H9 (cell line): Measurements from ENCODE around the gene SPTLC1. TPM values are rescaled to one million over a fixed set of nuclear protein-coding genes. Genes with fewer than 3 reads are reported as not detected.

ENCODE experiments used
- DNase-seq: peaks from one replicate; pipeline ENCODE4 v3.0.0-alpha.2; 2017
- H2AFZ ChIP-seq: one replicate; pipeline ENCODE4 v1.6.1; 2013; ENCODE audit warnings: mild to moderate bottlenecking, low read length, control low read depth, moderate library complexity
- H2AK5ac ChIP-seq: 2 replicates; pipeline ENCODE4 v1.6.1; 2013; ENCODE audit warnings: low read length, control low read depth, mixed read lengths; ENCODE audit not compliant: insufficient read length
- H2BK120ac ChIP-seq: one replicate; pipeline ENCODE4 v1.6.1; 2013; ENCODE audit warnings: low read depth, mild to moderate bottlenecking, low read length, control low read depth, inconsistent platforms; ENCODE audit not compliant: poor library complexity, severe bottlenecking
- H2BK12ac ChIP-seq: 2 replicates; pipeline ENCODE4 v1.6.1; 2013; ENCODE audit warnings: low read length, control low read depth, mixed read lengths, low read depth; ENCODE audit not compliant: insufficient read length
- H2BK15ac ChIP-seq: 2 replicates; pipeline ENCODE4 v1.6.1; 2013; ENCODE audit warnings: low read depth, low read length, control low read depth
- H2BK20ac ChIP-seq: one replicate; pipeline ENCODE4 v1.6.1; 2013; ENCODE audit warnings: low read depth, mild to moderate bottlenecking, low read length, control low read depth, inconsistent platforms; ENCODE audit not compliant: poor library complexity, severe bottlenecking
- H2BK5ac ChIP-seq: 2 replicates; pipeline ENCODE4 v1.6.1; 2013; ENCODE audit warnings: low read length, control low read depth, mixed read lengths; ENCODE audit not compliant: insufficient read length
- H3K14ac ChIP-seq: 2 replicates; pipeline ENCODE4 v1.6.1; 2013; ENCODE audit warnings: low read length, control low read depth; ENCODE audit not compliant: insufficient read depth
- H3K18ac ChIP-seq: 2 replicates; pipeline ENCODE4 v1.6.1; 2013; ENCODE audit warnings: low read depth, mild to moderate bottlenecking, mixed read lengths, low read length, control low read depth; ENCODE audit not compliant: insufficient read length
- H3K23ac ChIP-seq: 2 replicates; pipeline ENCODE4 v1.6.1; 2013; ENCODE audit warnings: low read length, control low read depth, mixed read lengths, low read depth; ENCODE audit not compliant: insufficient read length
- H3K23me2 ChIP-seq: 2 replicates; pipeline ENCODE4 v1.6.1; 2013; ENCODE audit warnings: low read depth, mild to moderate bottlenecking, mixed read lengths, low read length, control low read depth; ENCODE audit not compliant: insufficient read length, poor library complexity, severe bottlenecking
- H3K27ac ChIP-seq: 2 replicates; pipeline ENCODE4 v1.5.1; 2013; ENCODE audit warnings: low read length, control low read depth, mixed read lengths, low read depth; ENCODE audit not compliant: insufficient read length
- H3K27me3 ChIP-seq: 2 replicates; pipeline ENCODE4 v1.6.1; 2013; ENCODE audit warnings: low read length, control low read depth, inconsistent platforms; ENCODE audit not compliant: insufficient read depth
- H3K4ac ChIP-seq: 2 replicates; pipeline ENCODE4 v1.6.1; 2013; ENCODE audit warnings: low read depth, mild to moderate bottlenecking, control low read depth, inconsistent platforms, low read length, moderate library complexity
- H3K4me1 ChIP-seq: 2 replicates; pipeline ENCODE4 v1.6.1; 2013; ENCODE audit warnings: low read length, control low read depth, inconsistent platforms; ENCODE audit not compliant: insufficient read depth
- H3K4me2 ChIP-seq: 2 replicates; pipeline ENCODE4 v1.6.1; 2013; ENCODE audit warnings: low read length, control low read depth, mixed read lengths; ENCODE audit not compliant: insufficient read length, insufficient read depth
- H3K56ac ChIP-seq: 2 replicates; pipeline ENCODE4 v1.6.1; 2013; ENCODE audit warnings: low read depth, mild to moderate bottlenecking, mixed read lengths, low read length, control low read depth; ENCODE audit not compliant: insufficient read length
- H3K79me1 ChIP-seq: 2 replicates; pipeline ENCODE4 v1.6.1; 2013; ENCODE audit warnings: low read depth, mild to moderate bottlenecking, moderate library complexity, low read length, control low read depth, inconsistent platforms; ENCODE audit not compliant: insufficient read depth, poor library complexity, severe bottlenecking
- H3K79me2 ChIP-seq: 2 replicates; pipeline ENCODE4 v1.6.1; 2013; ENCODE audit warnings: low read length, control low read depth, inconsistent platforms; ENCODE audit not compliant: insufficient read depth
- H3K9ac ChIP-seq: 2 replicates; pipeline ENCODE4 v1.6.1; 2013; ENCODE audit warnings: low read length, control low read depth, mixed read lengths; ENCODE audit not compliant: insufficient read length; ENCODE audit errors: extremely low read depth
- H3K9me3 ChIP-seq: one replicate; pipeline ENCODE4 v1.6.1; 2013; ENCODE audit warnings: low read depth, low read length, inconsistent platforms; ENCODE audit not compliant: control insufficient read depth
- H3T11ph ChIP-seq: one replicate; pipeline ENCODE4 v1.6.1; 2013; ENCODE audit warnings: mild to moderate bottlenecking, low read length, control low read depth, inconsistent platforms
- H4K20me1 ChIP-seq: one replicate; pipeline ENCODE4 v1.6.1; 2013; ENCODE audit not compliant: control insufficient read depth, insufficient read length, insufficient read depth
- H4K5ac ChIP-seq: 2 replicates; pipeline ENCODE4 v1.6.1; 2013; ENCODE audit warnings: low read depth, mild to moderate bottlenecking, mixed read lengths, low read length, control low read depth; ENCODE audit not compliant: insufficient read length
- H4K8ac ChIP-seq: replicated peaks from 2 replicates; pipeline ENCODE4 v1.6.1; 2013; ENCODE audit warnings: low read length, control low read depth, mixed read lengths, low read depth; ENCODE audit not compliant: insufficient read length
- H4K91ac ChIP-seq: 2 replicates; pipeline ENCODE4 v1.6.1; 2013; ENCODE audit warnings: low read depth, mild to moderate bottlenecking, moderate library complexity, mixed read lengths, low read length, control low read depth; ENCODE audit not compliant: insufficient read length
- H3K27ac Mint-ChIP-seq, 3 experiments: 2 replicates in 2 of 3; 3 replicates in 1 of 3; pipeline ENCODE4 v1.8.0; 2020 to 2021; ENCODE audit warnings: mixed read lengths in 3 of 3, mild to moderate bottlenecking in 1 of 3, moderate library complexity in 1 of 3
- H3K27me3 Mint-ChIP-seq: 2 replicates; pipeline ENCODE4 v1.8.0; 2021; ENCODE audit warnings: low read depth, mild to moderate bottlenecking, moderate library complexity, mixed read lengths
- H3K36me3 Mint-ChIP-seq, 3 experiments: 2 replicates in 2 of 3; 3 replicates in 1 of 3; pipeline ENCODE4 v1.8.0; 2020 to 2021; ENCODE audit warnings: low read depth in 3 of 3, mixed read lengths in 3 of 3; ENCODE audit not compliant: insufficient read depth in 1 of 3
- H3K4me1 Mint-ChIP-seq, 2 experiments: 2 replicates each; pipeline ENCODE4 v1.8.0; 2020; ENCODE audit warnings: mixed read lengths in 2 of 2
- H3K4me3 Mint-ChIP-seq, 2 experiments: 2 replicates in 1 of 2; 3 replicates in 1 of 2; pipeline ENCODE4 v1.8.0; 2020 to 2021; ENCODE audit warnings: mild to moderate bottlenecking in 2 of 2, mixed read lengths in 2 of 2, moderate library complexity in 1 of 2
- H3K9me3 Mint-ChIP-seq, 2 experiments: 2 replicates in 1 of 2; 3 replicates in 1 of 2; pipeline ENCODE4 v1.8.0; 2020; ENCODE audit warnings: mild to moderate bottlenecking in 2 of 2, mixed read lengths in 2 of 2, moderate library complexity in 1 of 2
- WGBS: extraction: QIAGEN DNeasy Blood & Tissue Kit; methylation state at CpG from one replicate; pipeline ENCODE4 v1.1.7; 2013; ENCODE audit warnings: missing lambda C conversion rate, low lambda C conversion rate, mixed read lengths; ENCODE audit not compliant: insufficient read length; ENCODE audit errors: extremely low coverage; 5-methylcytosine and 5-hydroxymethylcytosine counted together
- total RNA-seq: library from RNA; stranded (reverse); gene quantifications from 2 replicates; pipeline ENCODE4 v1.2.1, GENCODE V29; 2021
- TF ChIP-seq, protein P1 (sequence below): fragments of 200-600 bp; sonication (generic); conservative IDR thresholded peaks from 3 replicates; pipeline ENCODE4 v1.8.0; 2021; ENCODE audit warnings: antibody characterized with exemption, mild to moderate bottlenecking

SPTLC1 gene
- total RNA-seq, 1 experiment from 2014 or later, result 73.5 TPM

DNA sequence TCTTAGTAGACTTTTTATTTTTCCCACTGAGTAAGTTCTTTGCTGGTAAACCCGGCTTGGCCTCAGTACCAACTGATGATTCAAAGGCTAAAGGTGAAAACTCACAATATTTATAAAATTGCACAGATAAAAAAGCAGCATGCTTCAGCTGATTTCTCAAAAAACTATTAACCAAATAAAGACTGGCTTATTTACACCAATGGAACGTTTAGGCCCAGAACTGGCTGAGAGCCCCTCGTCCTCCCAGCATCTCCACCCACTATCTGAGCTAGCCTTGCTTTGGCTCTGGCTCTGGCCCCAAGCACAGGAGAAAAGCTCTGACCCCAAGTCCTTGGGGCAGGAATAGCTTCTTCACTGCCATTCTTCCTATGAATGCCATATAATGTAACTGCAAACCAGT lies 68.5 kb downstream of the SPTLC1 start:
- no peak overlapping the region for H3K9ac ChIP-seq
- Mint-ChIP-seq H3K4me1 (peaks cover 31 to 36% of the 10 kb centered on the region in 2 experiments), H3K9me3 (peaks cover 16 to 20% of the 10 kb centered on the region in 2 experiments), H3K4me3 (no peak overlapping the region), H3K27ac (0 out of 7 replicates have a peak overlapping the region, but pooled peaks of 2 of the 3 experiments have one; percentile 7 to 22), H3K36me3 (peaks cover 49 to 64% (median 55%) of the 10 kb centered on the region in 3 experiments), H3K27me3 (no peaks in the 10 kb centered on the region)
- no peaks in the 10 kb centered on the region for H3K27me3 ChIP-seq
- no peak overlapping the region for H2BK15ac ChIP-seq
- H4K8ac ChIP-seq, result no peak overlapping the region
- H4K5ac ChIP-seq, result no peak overlapping the region
- no peak overlapping the region for H3K56ac ChIP-seq
- no peak overlapping the region for H3K4me2 ChIP-seq
- H3K4ac ChIP-seq, result no peak overlapping the region
- H2BK12ac ChIP-seq, result no peak overlapping the region
- no peaks in the 10 kb centered on the region for H3K79me2 ChIP-seq
- DNase-seq, result no peak
- no peak overlapping the region for H3K14ac ChIP-seq
- no peak overlapping the region for H2BK20ac ChIP-seq
- WGBS, result no CpG with 5 or more reads among the region's 3 CpGs
- no peak overlapping the region for H2BK120ac ChIP-seq
- no peak overlapping the region for H4K91ac ChIP-seq
- H3K9me3 ChIP-seq, result no peaks in the 10 kb centered on the region
- H3K27ac ChIP-seq, result no peak overlapping the region
- peaks cover 5% of the 10 kb centered on the region; the same call in 1 of the 2 replicates for H3K4me1 ChIP-seq
- no peaks in the 10 kb centered on the region for H3K23me2 ChIP-seq
- H3K79me1 ChIP-seq, result no peaks in the 10 kb centered on the region
- H3K18ac ChIP-seq, result no peak overlapping the region
- H2AFZ ChIP-seq, result no peak overlapping the region
- no peaks in the 10 kb centered on the region for H4K20me1 ChIP-seq
- H3T11ph ChIP-seq, result no peak overlapping the region
- H2AK5ac ChIP-seq, result no peak overlapping the region
- TF ChIP-seq, protein P1, sequence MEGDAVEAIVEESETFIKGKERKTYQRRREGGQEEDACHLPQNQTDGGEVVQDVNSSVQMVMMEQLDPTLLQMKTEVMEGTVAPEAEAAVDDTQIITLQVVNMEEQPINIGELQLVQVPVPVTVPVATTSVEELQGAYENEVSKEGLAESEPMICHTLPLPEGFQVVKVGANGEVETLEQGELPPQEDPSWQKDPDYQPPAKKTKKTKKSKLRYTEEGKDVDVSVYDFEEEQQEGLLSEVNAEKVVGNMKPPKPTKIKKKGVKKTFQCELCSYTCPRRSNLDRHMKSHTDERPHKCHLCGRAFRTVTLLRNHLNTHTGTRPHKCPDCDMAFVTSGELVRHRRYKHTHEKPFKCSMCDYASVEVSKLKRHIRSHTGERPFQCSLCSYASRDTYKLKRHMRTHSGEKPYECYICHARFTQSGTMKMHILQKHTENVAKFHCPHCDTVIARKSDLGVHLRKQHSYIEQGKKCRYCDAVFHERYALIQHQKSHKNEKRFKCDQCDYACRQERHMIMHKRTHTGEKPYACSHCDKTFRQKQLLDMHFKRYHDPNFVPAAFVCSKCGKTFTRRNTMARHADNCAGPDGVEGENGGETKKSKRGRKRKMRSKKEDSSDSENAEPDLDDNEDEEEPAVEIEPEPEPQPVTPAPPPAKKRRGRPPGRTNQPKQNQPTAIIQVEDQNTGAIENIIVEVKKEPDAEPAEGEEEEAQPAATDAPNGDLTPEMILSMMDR, result no peak
- no peak overlapping the region for H3K23ac ChIP-seq
- no peak overlapping the region for H2BK5ac ChIP-seq
